DND-41 (cell line): ENCODE results near the gene SPPL3.

Experiments used
- ATAC-seq: fragments of 200-7000 bp; cut with Tn5 transposase; 3 replicates; pipeline ENCODE4 v1.9.1; 2021; ENCODE audit warnings: low read depth; ENCODE audit not compliant: insufficient read depth
- DNase-seq: peaks from one replicate; pipeline ENCODE4 v3.0.0-alpha.2; 2020
- H2AFZ ChIP-seq: 2 replicates; pipeline ENCODE4 v1.6.0; 2012; ENCODE audit warnings: low read depth, low read length
- H3K27ac ChIP-seq: 2 replicates; pipeline ENCODE4 v1.5.1; 2012; ENCODE audit warnings: low read length, inconsistent platforms
- H3K27me3 ChIP-seq: fragments of 200-600 bp; sonication (generic); 2 replicates; pipeline ENCODE4 v1.6.0; 2012; ENCODE audit warnings: low read length, mild to moderate bottlenecking, inconsistent platforms; ENCODE audit not compliant: insufficient read depth, poor library complexity
- H3K36me3 ChIP-seq: 2 replicates; pipeline ENCODE4 v1.5.1; 2012; ENCODE audit warnings: low read length, inconsistent platforms; ENCODE audit not compliant: insufficient read depth
- H3K4me1 ChIP-seq: 2 replicates; pipeline ENCODE4 v1.5.1; 2012; ENCODE audit warnings: mild to moderate bottlenecking, low read length; ENCODE audit not compliant: insufficient read depth
- H3K4me2 ChIP-seq: 2 replicates; pipeline ENCODE4 v1.6.0; 2012; ENCODE audit warnings: mild to moderate bottlenecking, moderate library complexity, low read length, inconsistent platforms; ENCODE audit not compliant: insufficient read depth
- H3K4me3 ChIP-seq, 2 experiments: fragments of 200-600 bp in 1 of 2; shearing (Covaris generic) in 1 of 2; 2 replicates each; pipeline ENCODE4 v1.5.1; 2012 to 2016; ENCODE audit warnings: inconsistent platforms in 2 of 2, low read length in 2 of 2, mild to moderate bottlenecking in 2 of 2, low read depth in 1 of 2, moderate library complexity in 1 of 2
- H3K79me2 ChIP-seq: 2 replicates; pipeline ENCODE4 v1.6.0; 2012; ENCODE audit warnings: low read length, inconsistent platforms; ENCODE audit not compliant: insufficient read depth
- H3K9ac ChIP-seq: 2 replicates; pipeline ENCODE4 v1.6.0; 2012; ENCODE audit warnings: low read depth, mild to moderate bottlenecking, inconsistent platforms, low read length, moderate library complexity
- H3K9me3 ChIP-seq: 2 replicates; pipeline ENCODE4 v1.5.1; 2012; ENCODE audit warnings: low read length, moderate library complexity, mild to moderate bottlenecking, inconsistent platforms; ENCODE audit not compliant: insufficient read depth, severe bottlenecking
- H4K20me1 ChIP-seq: 2 replicates; pipeline ENCODE4 v1.6.0; 2012; ENCODE audit warnings: low read length; ENCODE audit not compliant: insufficient read depth
- CTCF ChIP-seq: IDR thresholded peaks from 2 replicates; pipeline ENCODE4 v1.5.1; 2012; ENCODE audit warnings: borderline replicate concordance, low read length, moderate library complexity, mild to moderate bottlenecking; ENCODE audit not compliant: poor library complexity, severe bottlenecking; ENCODE audit errors: extremely low read depth
- EZH2 ChIP-seq: IDR thresholded peaks from 3 replicates; pipeline ENCODE4 v1.6.1; 2012; ENCODE audit warnings: borderline replicate concordance, low read depth, mild to moderate bottlenecking, moderate library complexity, low read length, inconsistent platforms; ENCODE audit not compliant: severe bottlenecking

The SPPL3 gene

GRCh38 chr12:120941412-120941811, 37.3 kb upstream of the SPPL3 start:
- no peaks in the 10 kb centered on the region for H3K9me3 ChIP-seq
- no peak overlapping the region for H3K4me2 ChIP-seq
- H3K36me3 ChIP-seq: no peaks in the 10 kb centered on the region
- H3K9ac ChIP-seq: no peak overlapping the region
- DNase-seq (no peak), ATAC-seq (no peak)
- no peak overlapping the region for H3K27ac ChIP-seq
- no peak overlapping the region for H2AFZ ChIP-seq
- no peak overlapping the region for H3K4me3 ChIP-seq
- H3K27me3 ChIP-seq: peaks cover 4% of the 10 kb centered on the region
- TF ChIP-seq EZH2: no peak
- no peak for TF ChIP-seq CTCF
- H4K20me1 ChIP-seq: no peaks in the 10 kb centered on the region
- no peaks in the 10 kb centered on the region for H3K4me1 ChIP-seq
- no peaks in the 10 kb centered on the region for H3K79me2 ChIP-seq

GRCh38 chr12:120940799-120941198, 36.6 kb upstream of the SPPL3 start:
- Histone ChIP-seq H3K9me3 (no peaks in the 10 kb centered on the region), H3K4me2 (no peak overlapping the region), H3K79me2 (no peaks in the 10 kb centered on the region), H3K9ac (no peak overlapping the region), H3K36me3 (no peaks in the 10 kb centered on the region), H4K20me1 (no peaks in the 10 kb centered on the region), H3K4me1 (no peaks in the 10 kb centered on the region), H2AFZ (no peak overlapping the region), H3K27ac (no peak overlapping the region), H3K4me3 (no peak overlapping the region), H3K27me3 (peaks cover 4% of the 10 kb centered on the region)
- ATAC-seq: no peak
- DNase-seq: no peak
- TF ChIP-seq CTCF (no peak), EZH2 (no peak)

- Histone ChIP-seq H3K27ac (no peak overlapping the region), H3K9me3 (no peaks in the 10 kb centered on the region), H3K36me3 (no peaks in the 10 kb centered on the region), H3K27me3 (peaks cover 6% of the 10 kb centered on the region), H3K4me1 (no peaks in the 10 kb centered on the region), H3K4me3 (no peak overlapping the region), H2AFZ (no peak overlapping the region), H3K4me2 (no peak overlapping the region), H4K20me1 (no peaks in the 10 kb centered on the region), H3K9ac (no peak overlapping the region), H3K79me2 (no peaks in the 10 kb centered on the region)
- DNase-seq (no peak), ATAC-seq (no peak)
- TF ChIP-seq CTCF: no peak
These were observed 35.8 kb upstream of the SPPL3 start for GRCh38 chr12:120940006-120940405.

GRCh38 chr12:120939523-120939922, 35.4 kb upstream of the SPPL3 start:
- no peak overlapping the region for H3K27ac ChIP-seq
- ATAC-seq: no peak
- no peaks in the 10 kb centered on the region for H3K9me3 ChIP-seq
- H3K27me3 ChIP-seq: peaks cover 6% of the 10 kb centered on the region
- no peak overlapping the region for H3K4me3 ChIP-seq
- H3K79me2 ChIP-seq: no peaks in the 10 kb centered on the region
- no peaks in the 10 kb centered on the region for H4K20me1 ChIP-seq
- H3K4me2 ChIP-seq: no peak overlapping the region
- no peaks in the 10 kb centered on the region for H3K36me3 ChIP-seq
- no peak overlapping the region for H3K9ac ChIP-seq
- H2AFZ ChIP-seq: no peak overlapping the region
- TF ChIP-seq EZH2 (no peak), CTCF (no peak)
- no peak for DNase-seq
- H3K4me1 ChIP-seq: no peaks in the 10 kb centered on the region
